Kidney (tissue), 14 donors: Measurements from ENCODE around the gene LEKR1. TPM values are rescaled to one million over a fixed set of nuclear protein-coding genes. Genes with fewer than 3 reads are reported as not detected.

ENCODE experiments used
- DNase-seq, 5 donors: peaks; one replicate each; pipeline ENCODE4 v3.0.0-alpha.2; 2013 to 2020
- FAIRE-seq: peaks from 2 replicates; lab custom pipeline; 2012; peaks lifted over from hg19 to GRCh38; lab: Jason Lieb, UNC
- H3K27ac ChIP-seq, 2 donors: one replicate each; pipeline ENCODE4 v1.7.0; 2013; ENCODE audit warnings: low read depth in 2 of 2, low read length in 2 of 2, inconsistent platforms in 1 of 2
- H3K27me3 ChIP-seq: one replicate; pipeline ENCODE4 v1.7.1; 2013; ENCODE audit warnings: low read length, inconsistent platforms; ENCODE audit not compliant: control insufficient read depth, insufficient read depth
- H3K36me3 ChIP-seq, 3 donors: one replicate each; pipeline versions ENCODE4 v1.7.0 to v1.7.1; 2013; ENCODE audit warnings: low read length in 3 of 3, control low read depth in 1 of 3, inconsistent platforms in 1 of 3; ENCODE audit not compliant: insufficient read depth in 3 of 3, control insufficient read depth in 2 of 3
- H3K4me1 ChIP-seq, 3 donors: one replicate each; pipeline versions ENCODE4 v1.7.0 to v1.7.1; 2013; ENCODE audit warnings: low read length in 3 of 3, inconsistent platforms in 1 of 3, low read depth in 1 of 3; ENCODE audit not compliant: control insufficient read depth in 2 of 3, insufficient read depth in 2 of 3
- H3K4me3 ChIP-seq, 3 donors: one replicate each; pipeline versions ENCODE4 v1.7.0 to v1.8.1; 2013; ENCODE audit warnings: low read length in 3 of 3, control low read depth in 1 of 3, inconsistent platforms in 1 of 3
- H3K9ac ChIP-seq, 3 donors: one replicate each; pipeline versions ENCODE4 v1.7.0 to v1.7.1; 2013; ENCODE audit warnings: low read length in 3 of 3, control low read depth in 1 of 3, inconsistent platforms in 1 of 3
- H3K9me3 ChIP-seq, 3 donors: one replicate each; pipeline versions ENCODE4 v1.7.0 to v1.7.1; 2013; ENCODE audit warnings: low read length in 3 of 3, control low read depth in 1 of 3, inconsistent platforms in 1 of 3; ENCODE audit not compliant: control insufficient read depth in 2 of 3, insufficient read depth in 1 of 3
- CTCF ChIP-seq: IDR thresholded peaks from 3 replicates; pipeline ENCODE4 v1.5.1; 2012; ENCODE audit warnings: mild to moderate bottlenecking, moderate library complexity, borderline replicate concordance; ENCODE audit not compliant: insufficient read depth; ENCODE audit errors: extremely low read depth
- intact Hi-C: fragments of 100-400 bp; cut with DNase I; formaldehyde crosslinking; loops from one replicate; pipeline ENCODE4 v1.11.1; 2022
- polyA plus RNA-seq: library from polyadenylated mRNA; stranded (reverse); fragments of 350-450 nt; fragmentation: Illumina TruSeq; extraction: RNeasy Lipid Tissue Mini Kit (QIAGEN cat#74804); gene quantifications from one replicate; pipeline ENCODE4 v1.2.3, GENCODE V29; 2014; ENCODE audit warnings: low read depth, low replicate concordance; ENCODE audit not compliant: insufficient read depth
- total RNA-seq: library from RNA; stranded (reverse); fragmentation: NEBNext Ultra II Directional; extraction: Animal tissue kit (Norgen Biotek cat#: 25700); gene quantifications from one replicate; pipeline ENCODE4 v1.2.1, GENCODE V29; 2021
- donor health status: control.
- donor health status: control.
- donor health status: control.
- donor health status: control.
- donor health status: control.
- donor health status: DM: yes; HTN: yes; CAD: no.
- donor health status: Normal renal cell carcinoma (clear cell type).

Gene LEKR1
- total and polyA plus RNA-seq, 2 donors from 2014 or later = 1.6 to 1.8 TPM

GRCh38 chr3:157063926-157064325 is 237.8 kb downstream of the LEKR1 start:
- Histone ChIP-seq H3K9me3 (no peaks in the 10 kb centered on the region), H3K9ac (no peak overlapping the region), H3K4me3 (no peak overlapping the region), H3K27ac (no peak overlapping the region), H3K4me1 (peaks cover 0 to 2% (median 0%) of the 10 kb centered on the region in 3 donors), H3K27me3 (no peaks in the 10 kb centered on the region), H3K36me3 (no peaks in the 10 kb centered on the region)
- no peak for TF ChIP-seq CTCF
- peak in 1 of 5 donors; percentile 85 for DNase-seq
- intact Hi-C loops = no loop called here
- no peak for FAIRE-seq

- no peaks in the 10 kb centered on the region for H3K9me3 ChIP-seq
- no peaks in the 10 kb centered on the region for H3K36me3 ChIP-seq
- DNase-seq (no peak), FAIRE-seq (no peak)
- TF ChIP-seq CTCF = no peak
- no peaks in the 10 kb centered on the region for H3K27me3 ChIP-seq
- no peak overlapping the region for H3K9ac ChIP-seq
- no peak overlapping the region for H3K4me3 ChIP-seq
- peaks cover 0 to 2% (median 0%) of the 10 kb centered on the region in 3 donors for H3K4me1 ChIP-seq
- H3K27ac ChIP-seq = no peak overlapping the region
- intact Hi-C loops = no loop called here
These were observed 238.2 kb downstream of the LEKR1 start for GRCh38 chr3:157064402-157064801.

- DNase-seq (no peak), FAIRE-seq (no peak)
- intact Hi-C loops = no loop called here
These were observed 239.0 kb downstream of the LEKR1 start for GRCh38 chr3:157065201-157065600.

More at GRCh38 chr3:157065201-157065600, 239.0 kb downstream of the LEKR1 start:
- TF ChIP-seq CTCF = no peak
- no peak overlapping the region for H3K27ac ChIP-seq
- no peak overlapping the region for H3K9ac ChIP-seq
- H3K27me3 ChIP-seq = no peaks in the 10 kb centered on the region
- no peaks in the 10 kb centered on the region for H3K36me3 ChIP-seq
- H3K4me3 ChIP-seq = no peak overlapping the region
- H3K9me3 ChIP-seq = no peaks in the 10 kb centered on the region
- peaks cover 0 to 2% (median 0%) of the 10 kb centered on the region in 3 donors for H3K4me1 ChIP-seq
